CD4-positive, alpha-beta memory T cell (primary cell): ENCODE measurements around the gene ZNF865. TPM values are rescaled to one million over a fixed set of nuclear protein-coding genes. Genes with fewer than 3 reads are reported as not detected.
"Not testable (repeated sequence)": the region's sequence is repeated elsewhere in the genome, so short reads cannot be mapped to it uniquely, and the experiment has no call there.

Source experiments
- CTCF ChIA-PET: fragments of 350-600 bp; sonication (Branson Sonifier 250); formaldehyde crosslinking; loops from one replicate; lab custom pipeline; 2021; ENCODE audit warnings: inconsistent platforms; ENCODE audit not compliant: partially characterized antibody; lab: Charles Lee
- POLR2A ChIA-PET: fragments of 350-600 bp; sonication (Branson Sonifier 250); formaldehyde crosslinking; loops from one replicate; lab custom pipeline; 2021; ENCODE audit not compliant: partially characterized antibody; lab: Charles Lee
- DNase-seq, 5 donors: peaks; one replicate each; pipeline versions ENCODE4 v3.0.0 to v3.0.0-alpha.2; 2020 to 2022; ENCODE audit warnings: mixed read lengths in 1 of 5
- H3K27ac ChIP-seq: one replicate; pipeline ENCODE4 v1.7.0; 2013; ENCODE audit warnings: low read depth, low read length
- H3K27me3 ChIP-seq: 2 replicates; pipeline ENCODE4 v1.7.0; 2013; ENCODE audit warnings: mild to moderate bottlenecking, low read length, moderate library complexity; ENCODE audit not compliant: insufficient read depth
- H3K36me3 ChIP-seq: 2 replicates; pipeline ENCODE4 v1.7.0; 2013; ENCODE audit warnings: mild to moderate bottlenecking, low read length, moderate library complexity; ENCODE audit not compliant: insufficient read depth
- H3K4me1 ChIP-seq: 2 replicates; pipeline ENCODE4 v1.7.0; 2013; ENCODE audit warnings: mild to moderate bottlenecking, low read length, moderate library complexity; ENCODE audit not compliant: insufficient read depth
- H3K4me3 ChIP-seq, 2 donors: one replicate each; pipeline ENCODE4 v1.7.0; 2013; ENCODE audit warnings: low read length in 2 of 2, mild to moderate bottlenecking in 1 of 2
- H3K9me3 ChIP-seq, 2 donors: one replicate each; pipeline ENCODE4 v1.7.0; 2013; ENCODE audit warnings: low read length in 2 of 2, control low read depth in 1 of 2; ENCODE audit not compliant: control insufficient read depth in 1 of 2
- H3K27ac Mint-ChIP-seq, 7 donors: one replicate each; pipeline ENCODE4 v1.8.0; 2020 to 2021; ENCODE audit warnings: mixed read lengths in 7 of 7, mild to moderate bottlenecking in 6 of 7, inconsistent platforms in 3 of 7, moderate library complexity in 3 of 7
- H3K27me3 Mint-ChIP-seq, 2 donors: one replicate each; pipeline ENCODE4 v1.8.0; 2020 to 2021; ENCODE audit warnings: mixed read lengths in 2 of 2
- H3K36me3 Mint-ChIP-seq, 2 donors: one replicate each; pipeline ENCODE4 v1.8.0; 2020 to 2021; ENCODE audit warnings: mixed read lengths in 2 of 2, inconsistent platforms in 1 of 2, mild to moderate bottlenecking in 1 of 2
- H3K4me1 Mint-ChIP-seq, 4 donors: one replicate each; pipeline ENCODE4 v1.8.0; 2020 to 2021; ENCODE audit warnings: mixed read lengths in 4 of 4, mild to moderate bottlenecking in 1 of 4
- H3K4me3 Mint-ChIP-seq, 8 donors: one replicate each; pipeline ENCODE4 v1.8.0; 2020 to 2021; ENCODE audit warnings: mixed read lengths in 8 of 8, mild to moderate bottlenecking in 7 of 8, moderate library complexity in 6 of 8, inconsistent platforms in 3 of 8
- H3K9me3 Mint-ChIP-seq, 8 donors: one replicate each; pipeline ENCODE4 v1.8.0; 2020 to 2021; ENCODE audit warnings: mixed read lengths in 8 of 8, mild to moderate bottlenecking in 5 of 8, inconsistent platforms in 3 of 8, moderate library complexity in 1 of 8
- intact Hi-C: fragments of 100-400 bp; cut with micrococcal nuclease; formaldehyde crosslinking; loops from one replicate; pipeline ENCODE4 v1.15.1; 2023
- polyA plus RNA-seq, 2 donors: library from polyadenylated mRNA; unstranded; fragments of 300-500 nt; fragmentation: Illumina TruSeq; gene quantifications; one replicate each; pipeline ENCODE4 v1.2.3, GENCODE V29; 2021
- total RNA-seq, 2 experiments: library from RNA; stranded (reverse); gene quantifications; one replicate each; pipeline ENCODE4 v1.2.3, GENCODE V29; 2021

The ZNF865 gene
- total RNA-seq (10 to 100 TPM; 20.3 to 20.9 TPM), polyA plus RNA-seq (under 1 TPM in 1 of 2 donors, not detected in 1; 0.30 TPM)

DNA sequence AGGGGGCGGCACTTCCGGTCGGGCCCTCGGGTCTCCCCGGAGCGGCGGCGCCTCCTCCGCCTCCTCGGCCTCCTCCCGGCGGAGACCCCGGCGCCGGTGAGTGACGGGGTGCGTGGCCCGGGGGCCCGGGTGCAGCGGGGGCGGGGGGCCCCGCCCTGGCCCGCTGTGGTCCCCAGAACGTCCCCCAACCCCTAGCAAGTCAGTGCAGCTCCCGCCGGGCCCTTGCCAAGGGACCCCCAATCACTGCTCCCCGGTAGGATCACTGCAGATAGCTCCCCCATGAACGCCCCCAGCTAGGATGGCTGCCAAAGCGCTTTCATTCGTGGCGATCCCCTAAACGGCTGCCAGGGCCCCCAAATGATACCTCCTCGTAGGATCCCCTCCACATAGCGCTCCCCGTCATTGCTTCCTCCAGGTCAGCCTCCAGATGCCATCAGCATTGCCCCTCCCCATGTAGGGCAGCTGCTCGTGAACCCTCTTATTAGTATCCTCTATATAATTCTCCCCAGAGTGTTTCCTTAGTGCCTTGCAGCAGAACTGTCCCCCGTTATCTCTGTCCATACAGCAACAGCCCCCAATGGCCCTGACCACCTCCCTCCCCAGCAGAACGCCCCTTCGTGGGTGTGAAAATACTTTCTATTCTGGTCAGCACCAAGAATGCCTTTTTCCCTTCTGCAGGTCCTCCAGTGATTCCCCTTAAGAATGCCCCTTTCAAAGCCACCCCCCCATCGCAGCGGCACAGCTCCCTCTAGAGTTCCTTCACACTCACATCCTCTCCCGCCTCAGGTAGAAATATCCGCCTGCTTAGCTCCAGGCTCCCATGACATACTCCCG is at the start of gene ZNF865:
Gene ZNF865, plus strand, starts transcription at position 11 of the 834 bp plus-strand sequence. CDS start 7,972 bp downstream, outside the sequence.
- Histone ChIP-seq H3K27ac (peak within 1 kb of the TSS; percentile 88), H3K4me3 (peak within 1 kb of the TSS; percentile 83 to 98), H3K4me1 (peaks cover 39% of the 10 kb centered on the region), H3K9me3 (no peaks in the 10 kb centered on the region), H3K36me3 (no peaks in the 10 kb centered on the region), H3K27me3 (no peaks in the 10 kb centered on the region)
- Mint-ChIP-seq H3K36me3 (peaks cover 10 to 47% of the 10 kb centered on the region in 2 donors), H3K9me3 (peaks cover 0 to 2% (median 0%) of the 10 kb centered on the region in 8 donors), H3K27me3 (no peaks in the 10 kb centered on the region), H3K27ac (peak within 1 kb of the TSS; percentile 94 to 99 (median 97)), H3K4me3 (peak within 1 kb of the TSS; percentile 93 to 99 (median 96)), H3K4me1 (peaks cover 44 to 77% (median 51%) of the 10 kb centered on the region in 4 donors)
- intact Hi-C loops, result loop anchor here (1.0 to 5.0 kb wide), 6 partner anchors 18 to 535 kb away; partner anchors contain the start of genes ZNF444, ZNF580, ZNF581 and ZNF784
- ChIA-PET POLR2A (interaction anchor here (0.7 to 4.7 kb wide), 19 partner anchors 9 to 488 kb away, joined by 3 to 67 read pairs (median 3); partner anchors contain the start of genes ISOC2, KMT5C, PPP1R12C and U2AF2), CTCF (interaction anchor here (0.6 to 3.8 kb wide), 23 partner anchors 10 to 465 kb away, joined by 3 to 94 read pairs (median 5); partner anchors contain the start of genes ZNF628 and ZNF784)
- DNase-seq, result peak; percentile 63 to 80 (median 68)

DNA sequence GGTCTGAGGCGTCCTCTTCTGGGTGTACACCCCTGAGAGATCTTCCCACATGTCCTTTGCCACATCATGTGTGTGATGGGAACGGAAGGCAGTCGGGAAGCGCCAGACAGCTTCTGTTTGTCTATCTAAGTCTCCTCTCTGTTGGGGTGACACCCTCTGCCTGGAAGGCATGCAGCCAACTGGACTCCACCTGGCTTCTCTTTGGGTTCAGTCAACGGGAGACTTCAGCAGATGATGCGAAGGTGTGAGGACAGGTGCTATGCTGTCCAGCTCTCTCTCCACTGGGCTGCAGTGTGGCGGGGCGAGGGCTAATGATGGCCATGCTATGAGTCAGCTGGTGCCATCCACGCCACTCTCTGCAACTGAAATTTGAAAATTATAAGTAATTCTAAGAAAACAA is 45.8 kb upstream of the ZNF865 start:
- peaks cover 7 to 9% of the 10 kb centered on the region in 2 donors for H3K27me3 Mint-ChIP-seq

DNA sequence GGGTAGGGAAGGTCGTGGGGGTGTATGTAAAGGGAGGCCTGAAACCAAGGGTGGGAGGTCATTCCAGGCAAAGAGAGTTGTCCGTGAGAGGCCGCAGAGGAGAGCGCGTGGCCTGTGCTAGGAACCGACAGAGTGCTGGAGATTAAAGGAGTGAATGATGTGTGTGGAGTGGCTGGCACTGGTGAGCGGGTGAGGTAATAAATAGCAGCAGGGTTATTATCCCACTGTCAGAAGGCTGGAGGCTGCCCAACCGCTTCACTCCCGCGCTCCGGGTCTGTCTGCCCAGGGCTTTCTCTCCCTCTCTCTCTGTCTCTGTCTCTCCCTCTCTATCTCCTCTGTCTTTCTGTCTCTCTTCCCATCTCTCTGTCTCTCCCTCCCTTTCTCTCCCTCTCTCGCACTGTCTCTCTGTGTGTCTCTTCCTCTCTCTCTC is 42.2 kb upstream of the ZNF865 start:
- no peaks in the 10 kb centered on the region for H3K9me3 ChIP-seq
- Mint-ChIP-seq H3K27me3 (peaks cover 11 to 12% of the 10 kb centered on the region in 2 donors), H3K9me3 (peaks cover 0 to 6% (median 3%) of the 10 kb centered on the region in 8 donors), H3K36me3 (no peaks in the 10 kb centered on the region), H3K27ac (no peak overlapping the region), H3K4me3 (peak overlapping the region in 1 of 8 donors; percentile 27), H3K4me1 (peaks cover 0 to 1% (median 0%) of the 10 kb centered on the region in 4 donors)
- no peak overlapping the region for H3K27ac ChIP-seq
- no peaks in the 10 kb centered on the region for H3K4me1 ChIP-seq
- intact Hi-C loops, result no loop called here
- no peak overlapping the region for H3K4me3 ChIP-seq
- no peaks in the 10 kb centered on the region for H3K36me3 ChIP-seq
- no peak for DNase-seq
- H3K27me3 ChIP-seq, result no peaks in the 10 kb centered on the region
- ChIA-PET CTCF (no interaction called here), POLR2A (no interaction called here)

More for the DNA sequence above, 45.8 kb upstream of the ZNF865 start:
- Mint-ChIP-seq H3K27ac (no peak overlapping the region), H3K4me3 (no peak overlapping the region), H3K9me3 (peaks cover 0 to 5% (median 3%) of the 10 kb centered on the region in 8 donors), H3K36me3 (no peaks in the 10 kb centered on the region), H3K4me1 (peaks cover 0 to 1% (median 0%) of the 10 kb centered on the region in 4 donors)
- CTCF ChIA-PET, result no interaction called here
- Histone ChIP-seq H3K9me3 (no peaks in the 10 kb centered on the region), H3K4me3 (no peak overlapping the region), H3K36me3 (no peaks in the 10 kb centered on the region), H3K27me3 (no peaks in the 10 kb centered on the region), H3K27ac (no peak overlapping the region), H3K4me1 (no peaks in the 10 kb centered on the region)
- DNase-seq, result no peak
- POLR2A ChIA-PET, result no interaction called here
- intact Hi-C loops, result no loop called here

DNA sequence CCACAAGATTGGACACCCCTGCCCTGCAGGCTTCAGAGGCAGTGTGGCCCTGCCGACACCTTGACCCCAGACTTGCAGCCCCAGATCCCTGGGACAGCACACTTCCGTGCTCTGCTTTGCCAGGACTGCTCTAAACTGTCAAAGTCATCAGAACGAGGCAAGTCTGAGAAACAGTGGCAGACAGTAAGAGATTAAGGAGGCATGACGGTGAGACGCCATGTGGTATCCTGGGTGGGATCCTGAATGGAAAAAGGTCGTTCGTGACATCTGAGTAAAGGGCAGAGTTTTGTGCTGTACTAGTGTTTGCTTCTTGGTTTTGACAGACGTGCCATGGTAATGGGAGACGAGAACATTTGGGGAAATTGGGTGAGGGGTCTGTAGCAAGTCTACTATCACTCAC is 38.6 kb upstream of the ZNF865 start:
- no peak for DNase-seq
- CTCF ChIA-PET, result no interaction called here
- Histone ChIP-seq H3K36me3 (no peaks in the 10 kb centered on the region), H3K4me3 (no peak overlapping the region), H3K4me1 (no peaks in the 10 kb centered on the region), H3K9me3 (no peaks in the 10 kb centered on the region), H3K27ac (no peak overlapping the region), H3K27me3 (no peaks in the 10 kb centered on the region)
- Mint-ChIP-seq H3K27ac (no peak overlapping the region), H3K36me3 (no peaks in the 10 kb centered on the region), H3K4me1 (no peaks in the 10 kb centered on the region), H3K4me3 (no peak overlapping the region), H3K27me3 (peaks cover 9 to 10% of the 10 kb centered on the region in 2 donors), H3K9me3 (peaks cover 0 to 2% (median 0%) of the 10 kb centered on the region in 8 donors)
- POLR2A ChIA-PET, result interaction anchor here (0.6 kb wide), 1 partner anchor 308 kb away, joined by 3 read pairs; the partner anchor contains the start of gene PPP6R1
- intact Hi-C loops, result no loop called here

DNA sequence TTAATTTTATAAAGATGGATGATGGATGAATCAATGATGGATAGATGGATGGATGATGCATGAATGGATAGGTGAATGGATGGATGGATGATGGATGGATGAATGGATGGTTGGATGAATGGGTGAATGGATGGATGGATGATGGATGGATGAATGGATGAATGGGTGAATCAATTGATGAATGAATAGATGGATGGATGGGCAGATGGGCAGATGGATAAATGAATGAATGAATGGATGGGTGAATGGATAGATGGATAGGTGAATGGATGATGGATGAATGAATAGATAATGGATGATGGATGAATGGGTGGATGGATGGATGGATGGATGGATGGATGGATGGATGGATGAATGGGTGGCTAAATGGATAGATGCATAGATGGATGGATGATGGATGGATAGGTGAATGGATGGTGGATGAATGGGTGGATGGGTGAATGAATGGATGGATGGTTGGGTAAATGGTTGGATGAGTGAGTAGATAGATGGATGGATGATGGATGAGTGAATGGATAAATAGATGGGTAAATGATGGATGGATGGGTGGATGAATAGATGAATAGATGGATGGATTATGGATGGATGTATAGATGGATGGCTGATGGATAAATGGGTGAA is 37.6 kb upstream of the ZNF865 start:
- Histone ChIP-seq H3K4me1 (no peaks in the 10 kb centered on the region), H3K27ac (no peak overlapping the region), H3K27me3 (no peaks in the 10 kb centered on the region), H3K9me3 (no peaks in the 10 kb centered on the region), H3K4me3 (no peak overlapping the region), H3K36me3 (no peaks in the 10 kb centered on the region)
- H3K4me1 Mint-ChIP-seq, result no peaks in the 10 kb centered on the region
- ChIA-PET POLR2A (no interaction called here), CTCF (no interaction called here)
- H3K9me3 Mint-ChIP-seq, result peaks cover 0 to 2% (median 0%) of the 10 kb centered on the region in 8 donors
- no peak for DNase-seq
- intact Hi-C loops, result no loop called here
- H3K27ac Mint-ChIP-seq, result no peak overlapping the region
- no peaks in the 10 kb centered on the region for H3K36me3 Mint-ChIP-seq
- H3K4me3 Mint-ChIP-seq, result no peak overlapping the region
- peaks cover 9 to 10% of the 10 kb centered on the region in 2 donors for H3K27me3 Mint-ChIP-seq

DNA sequence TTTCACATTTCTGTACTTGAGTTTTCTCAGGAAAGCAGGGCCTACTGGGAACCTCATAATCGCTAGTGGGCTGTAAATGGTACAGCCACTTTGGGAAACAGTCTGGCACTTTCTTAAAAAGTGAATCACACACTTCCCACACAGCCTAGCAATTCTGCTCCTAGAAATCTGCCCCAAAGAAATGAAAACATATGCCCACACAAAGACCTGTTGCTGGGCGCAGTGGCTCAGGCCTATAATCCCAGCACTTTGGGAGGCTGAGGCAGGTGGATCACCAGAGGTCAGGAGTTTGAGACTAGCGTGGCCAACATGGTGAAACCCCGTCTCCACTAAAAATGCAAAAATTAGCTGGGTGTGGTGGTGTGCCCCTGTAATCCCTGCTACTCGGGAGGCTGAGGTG is 36.0 kb upstream of the ZNF865 start:
- CTCF ChIA-PET, H3K4me3 Mint-ChIP-seq, H3K36me3 ChIP-seq, intact Hi-C loops, POLR2A ChIA-PET, H3K27me3 Mint-ChIP-seq, H3K9me3 ChIP-seq, H3K4me1 Mint-ChIP-seq, H3K4me3 ChIP-seq, DNase-seq, H3K4me1 ChIP-seq, H3K27me3 ChIP-seq, H3K36me3 Mint-ChIP-seq, H3K27ac Mint-ChIP-seq, H3K27ac ChIP-seq, H3K9me3 Mint-ChIP-seq: not testable (repeated sequence)

DNA sequence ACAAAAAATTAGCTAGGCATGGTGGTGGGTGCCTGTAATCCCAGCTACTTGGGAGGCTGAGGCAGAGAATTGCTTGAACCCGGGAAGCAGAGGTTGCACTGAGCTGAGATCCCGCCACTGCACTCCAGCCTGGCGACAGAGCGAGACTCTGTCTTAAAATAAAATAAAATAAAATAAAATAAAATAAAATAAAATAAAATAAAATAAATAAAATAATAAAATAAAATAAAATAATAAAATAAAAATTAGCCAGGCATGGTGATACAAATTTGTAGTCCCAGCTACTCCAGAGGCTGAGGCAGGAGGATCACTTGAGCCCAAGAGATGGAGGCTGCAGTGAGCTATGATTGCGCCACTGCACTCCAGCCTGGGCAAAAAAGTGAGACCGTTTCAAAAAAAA is 31.5 kb upstream of the ZNF865 start:
- intact Hi-C loops, H3K9me3 Mint-ChIP-seq: not testable (repeated sequence)
- POLR2A ChIA-PET, result interaction anchor here (1.1 kb wide), 1 partner anchor 26 kb away, joined by 3 read pairs; the partner anchor contains the start of genes FIZ1 and ZNF524

More for the DNA sequence above, 31.5 kb upstream of the ZNF865 start:
- DNase-seq, H3K27me3 Mint-ChIP-seq, H3K4me3 Mint-ChIP-seq, H3K36me3 ChIP-seq, H3K4me3 ChIP-seq, H3K27ac Mint-ChIP-seq, H3K9me3 ChIP-seq, H3K27ac ChIP-seq, H3K4me1 ChIP-seq, H3K4me1 Mint-ChIP-seq, H3K27me3 ChIP-seq: not testable (repeated sequence)
- peaks cover 5 to 11% of the 10 kb centered on the region in 2 donors for H3K36me3 Mint-ChIP-seq
- CTCF ChIA-PET, result interaction anchor here (1.2 to 1.7 kb wide), 3 partner anchors 33 to 433 kb away, joined by 4 read pairs; no protein-coding TSS in a partner anchor
